ENCODE data around the gene HEXIM2.
A peak's percentile ranks its signal among the peaks of the same experiment; 100 is the strongest.

Gene HEXIM2

DNA sequence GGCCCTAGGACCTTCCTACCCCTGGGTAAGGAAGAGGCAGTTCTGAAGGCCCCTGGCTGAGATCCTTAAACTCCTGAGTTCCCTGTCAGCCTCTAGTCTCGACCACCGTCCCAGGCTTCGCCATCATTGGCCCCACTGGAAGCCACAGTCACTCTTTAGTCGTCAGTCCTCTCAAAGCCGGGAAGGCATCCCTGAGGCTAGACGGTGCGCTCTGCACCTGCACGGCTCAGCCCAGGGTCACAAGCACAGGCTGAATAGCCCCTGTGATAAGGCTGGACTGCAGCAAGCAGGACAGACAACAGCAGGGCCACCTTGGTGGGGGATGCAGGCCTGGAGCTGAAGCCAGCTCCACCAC is 16.7 kb upstream of the HEXIM2 start:
- DNase-seq = no peak

DNA sequence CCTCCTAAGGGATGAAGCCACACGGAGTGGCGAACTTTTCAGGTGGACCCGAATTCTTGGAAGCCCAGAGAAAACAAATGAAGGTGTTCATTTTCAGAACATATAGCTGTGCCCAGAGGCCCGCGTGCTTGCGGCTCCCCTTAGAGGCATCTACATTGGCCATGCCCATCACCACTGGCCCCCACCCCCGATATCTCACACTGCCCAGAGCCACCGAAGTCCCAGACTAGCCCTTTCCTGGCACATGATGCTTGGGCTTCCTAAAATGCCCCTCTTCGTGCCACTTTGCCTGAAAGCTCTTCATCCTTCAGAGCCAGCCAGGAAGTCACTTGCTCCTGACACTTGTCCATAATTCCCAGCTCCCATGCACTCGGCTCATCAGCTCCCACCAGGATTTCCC is 15.5 kb upstream of the HEXIM2 start:
- DNase-seq = no peak

DNA sequence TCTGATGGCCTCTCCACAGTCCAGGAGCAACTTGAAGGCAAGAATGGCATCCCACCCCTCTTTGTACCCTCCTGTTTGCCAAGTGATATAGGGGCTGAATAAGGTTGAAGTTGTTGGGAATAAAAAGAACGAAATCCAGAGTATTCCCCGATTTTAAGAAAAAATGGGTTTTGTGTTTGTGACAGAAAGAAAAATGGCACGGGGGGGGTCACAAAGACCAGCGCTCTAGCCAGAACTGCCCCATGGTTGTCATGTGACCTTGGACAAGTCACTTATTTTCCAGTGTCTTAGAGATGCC is 15.1 kb upstream of the HEXIM2 start:
- DNase-seq = no peak

GRCh38 chr17:45146890-45147580 is 14.6 kb upstream of the HEXIM2 start:
- DNase-seq = no peak

- DNase-seq = peak; percentile 81
Observed at GRCh38 chr17:45147581-45148182, 14.0 kb upstream of the HEXIM2 start.

DNA sequence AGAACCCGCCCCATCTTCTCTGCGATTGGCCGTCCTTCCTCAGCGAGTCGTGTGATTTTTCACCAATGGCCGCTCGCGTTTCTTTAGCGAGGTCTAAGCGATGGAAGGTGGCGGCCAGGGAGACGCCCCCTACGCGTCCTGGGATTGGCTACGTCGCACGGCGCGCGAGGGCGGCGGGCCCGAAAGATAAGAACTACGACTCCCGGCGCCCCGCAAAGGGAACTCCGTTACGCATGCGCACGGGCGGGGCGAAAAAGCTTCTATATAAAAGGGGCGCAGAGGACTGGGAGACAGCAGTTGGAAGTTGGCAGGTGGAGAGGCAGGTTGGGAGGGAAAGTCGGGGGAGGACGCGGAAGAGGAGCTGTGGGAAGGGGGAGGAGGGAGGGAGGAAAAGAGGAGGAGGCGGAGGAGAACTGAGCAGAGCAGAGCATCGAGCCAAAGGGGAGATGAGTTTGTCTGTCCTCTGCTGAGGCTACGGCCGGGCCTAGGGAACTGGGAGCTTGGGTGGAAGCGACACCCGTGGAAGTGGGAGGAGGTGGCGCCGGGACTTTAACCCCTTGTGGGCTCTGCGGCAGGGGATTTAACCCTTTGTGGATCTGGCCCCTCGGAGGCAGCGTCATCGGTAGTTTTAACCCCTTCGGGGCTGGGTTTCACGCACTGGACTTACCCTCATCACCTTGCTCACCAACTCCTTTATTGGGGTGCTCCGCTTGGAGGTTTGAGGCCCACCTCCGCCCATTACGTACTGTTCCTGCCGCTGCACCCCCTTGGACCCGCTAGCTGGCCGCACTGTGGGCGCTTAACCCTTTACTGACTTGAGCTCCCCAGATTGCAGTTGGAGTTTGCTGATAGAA is 13.3 kb upstream of the HEXIM2 start, which contains the start of gene HEXIM1:
TSS of gene HEXIM1 (plus strand) at position 293 of the 854 bp plus-strand sequence. CDS start 716 bp downstream, outside the sequence.
- peak; percentile 95 for DNase-seq

DNA sequence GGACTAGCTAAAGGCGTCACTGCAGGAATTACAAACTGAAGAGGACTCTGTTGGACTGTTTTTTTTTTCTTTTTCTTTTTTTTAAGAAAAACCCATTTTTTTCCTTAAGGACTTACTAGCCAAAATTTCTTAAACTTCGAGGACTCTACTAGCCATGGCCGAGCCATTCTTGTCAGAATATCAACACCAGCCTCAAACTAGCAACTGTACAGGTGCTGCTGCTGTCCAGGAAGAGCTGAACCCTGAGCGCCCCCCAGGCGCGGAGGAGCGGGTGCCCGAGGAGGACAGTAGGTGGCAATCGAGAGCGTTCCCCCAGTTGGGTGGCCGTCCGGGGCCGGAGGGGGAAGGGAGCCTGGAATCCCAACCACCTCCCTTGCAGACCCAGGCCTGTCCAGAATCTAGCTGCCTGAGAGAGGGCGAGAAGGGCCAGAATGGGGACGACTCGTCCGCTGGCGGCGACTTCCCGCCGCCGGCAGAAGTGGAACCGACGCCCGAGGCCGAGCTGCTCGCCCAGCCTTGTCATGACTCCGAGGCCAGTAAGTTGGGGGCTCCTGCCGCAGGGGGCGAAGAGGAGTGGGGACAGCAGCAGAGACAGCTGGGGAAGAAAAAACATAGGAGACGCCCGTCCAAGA is 12.5 kb upstream of the HEXIM2 start:
- DNase-seq = peak; percentile 44

DNA sequence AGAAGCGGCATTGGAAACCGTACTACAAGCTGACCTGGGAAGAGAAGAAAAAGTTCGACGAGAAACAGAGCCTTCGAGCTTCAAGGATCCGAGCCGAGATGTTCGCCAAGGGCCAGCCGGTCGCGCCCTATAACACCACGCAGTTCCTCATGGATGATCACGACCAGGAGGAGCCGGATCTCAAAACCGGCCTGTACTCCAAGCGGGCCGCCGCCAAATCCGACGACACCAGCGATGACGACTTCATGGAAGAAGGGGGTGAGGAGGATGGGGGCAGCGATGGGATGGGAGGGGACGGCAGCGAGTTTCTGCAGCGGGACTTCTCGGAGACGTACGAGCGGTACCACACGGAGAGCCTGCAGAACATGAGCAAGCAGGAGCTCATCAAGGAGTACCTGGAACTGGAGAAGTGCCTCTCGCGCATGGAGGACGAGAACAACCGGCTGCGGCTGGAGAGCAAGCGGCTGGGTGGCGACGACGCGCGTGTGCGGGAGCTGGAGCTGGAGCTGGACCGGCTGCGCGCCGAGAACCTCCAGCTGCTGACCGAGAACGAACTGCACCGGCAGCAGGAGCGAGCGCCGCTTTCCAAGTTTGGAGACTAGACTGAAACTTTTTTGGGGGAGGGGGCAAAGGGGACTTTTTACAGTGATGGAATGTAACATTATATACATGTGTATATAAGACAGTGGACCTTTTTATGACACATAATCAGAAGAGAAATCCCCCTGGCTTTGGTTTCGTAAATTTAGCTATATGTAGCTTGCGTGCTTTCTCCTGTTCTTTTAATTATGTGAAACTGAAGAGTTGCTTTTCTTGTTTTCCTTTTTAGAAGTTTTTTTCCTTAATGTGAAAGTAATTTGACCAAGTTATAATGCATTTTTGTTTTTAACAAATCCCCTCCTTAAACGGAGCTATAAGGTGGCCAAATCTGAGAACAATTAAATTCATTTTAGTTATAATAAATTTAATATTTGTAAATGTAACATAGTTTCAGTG is 11.7 kb upstream of the HEXIM2 start:
- DNase-seq = no peak

GRCh38 chr17:45150911-45151809 is 10.5 kb upstream of the HEXIM2 start:
- no peak for DNase-seq

- no peak for DNase-seq
Observed at GRCh38 chr17:45155029-45155428, 6.6 kb upstream of the HEXIM2 start.

- no peak for DNase-seq
Observed at GRCh38 chr17:45155483-45155882, 6.2 kb upstream of the HEXIM2 start.

- DNase-seq = no peak
Observed at GRCh38 chr17:45156242-45156641, 5.4 kb upstream of the HEXIM2 start.

DNA sequence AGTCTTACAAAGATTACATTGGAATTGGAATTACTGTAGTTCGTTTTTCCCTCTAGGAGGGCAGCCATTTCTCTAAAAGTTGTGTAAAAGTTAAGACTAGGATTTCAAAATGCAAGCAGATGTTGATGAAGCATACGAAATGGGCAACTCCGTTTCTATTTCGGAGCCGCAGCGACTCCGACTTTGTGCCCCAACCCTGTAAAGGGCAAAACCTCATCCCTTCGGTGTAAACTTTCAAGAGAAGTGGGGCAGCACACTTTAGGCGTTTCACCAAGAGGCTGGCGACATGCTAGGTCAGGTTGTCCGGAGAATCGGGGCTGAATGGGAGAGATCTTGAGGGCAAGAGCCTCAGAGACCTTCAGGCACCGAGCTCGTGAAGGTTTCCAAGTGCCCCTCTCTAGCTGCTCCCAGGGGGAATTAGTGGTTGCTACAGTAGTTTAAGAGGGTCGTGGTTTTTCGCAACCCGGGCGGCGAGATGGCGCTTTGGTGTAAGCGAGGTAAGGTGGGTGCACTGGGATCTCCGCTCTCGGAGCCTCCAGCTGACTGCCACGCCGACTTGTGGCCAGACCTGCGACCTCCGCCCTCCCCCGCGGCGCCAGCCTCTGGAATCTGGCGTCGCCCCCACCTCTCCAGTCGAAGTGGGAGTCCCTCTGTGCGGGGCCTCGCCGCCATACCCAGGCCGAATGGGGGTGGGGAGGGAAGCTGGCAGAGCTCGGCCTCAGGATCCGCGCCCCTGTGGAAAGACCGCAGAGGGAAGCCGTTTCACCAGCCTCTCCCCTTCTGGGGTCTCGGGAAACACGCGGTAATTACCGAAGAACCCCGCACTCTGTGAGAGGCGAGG is 1.0 kb upstream of the HEXIM2 start:
- no peak for DNase-seq

GRCh38 chr17:45162025-45162687 is 481 bp downstream of the HEXIM2 start:
- DNase-seq = no peak

GRCh38 chr17:45164734-45165269 is 3.1 kb downstream of the HEXIM2 start:
- no peak for DNase-seq

DNA sequence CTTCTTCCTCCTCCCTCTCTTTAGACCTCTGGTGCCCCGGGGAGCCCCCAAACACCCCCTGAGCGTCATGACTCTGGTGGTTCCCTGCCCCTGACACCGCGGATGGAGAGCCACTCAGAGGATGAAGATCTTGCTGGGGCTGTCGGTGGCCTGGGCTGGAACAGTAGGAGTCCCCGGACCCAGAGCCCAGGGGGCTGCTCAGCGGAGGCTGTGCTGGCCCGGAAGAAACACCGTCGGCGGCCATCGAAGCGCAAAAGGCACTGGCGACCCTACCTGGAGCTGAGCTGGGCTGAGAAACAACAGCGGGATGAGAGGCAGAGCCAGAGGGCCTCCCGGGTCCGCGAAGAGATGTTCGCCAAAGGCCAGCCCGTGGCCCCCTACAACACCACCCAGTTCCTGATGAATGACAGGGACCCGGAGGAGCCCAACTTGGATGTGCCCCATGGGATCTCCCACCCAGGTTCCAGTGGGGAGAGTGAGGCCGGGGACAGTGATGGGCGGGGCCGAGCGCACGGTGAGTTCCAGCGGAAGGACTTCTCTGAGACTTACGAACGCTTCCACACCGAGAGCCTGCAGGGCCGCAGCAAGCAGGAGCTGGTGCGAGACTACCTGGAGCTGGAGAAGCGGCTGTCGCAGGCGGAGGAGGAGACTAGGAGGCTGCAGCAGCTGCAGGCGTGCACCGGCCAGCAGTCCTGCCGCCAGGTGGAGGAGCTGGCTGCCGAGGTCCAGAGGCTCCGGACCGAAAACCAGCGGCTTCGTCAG is 7.5 kb downstream of the HEXIM2 start:
- no peak for DNase-seq

- DNase-seq = no peak
Observed at GRCh38 chr17:45170280-45170930, 8.7 kb downstream of the HEXIM2 start.

DNA sequence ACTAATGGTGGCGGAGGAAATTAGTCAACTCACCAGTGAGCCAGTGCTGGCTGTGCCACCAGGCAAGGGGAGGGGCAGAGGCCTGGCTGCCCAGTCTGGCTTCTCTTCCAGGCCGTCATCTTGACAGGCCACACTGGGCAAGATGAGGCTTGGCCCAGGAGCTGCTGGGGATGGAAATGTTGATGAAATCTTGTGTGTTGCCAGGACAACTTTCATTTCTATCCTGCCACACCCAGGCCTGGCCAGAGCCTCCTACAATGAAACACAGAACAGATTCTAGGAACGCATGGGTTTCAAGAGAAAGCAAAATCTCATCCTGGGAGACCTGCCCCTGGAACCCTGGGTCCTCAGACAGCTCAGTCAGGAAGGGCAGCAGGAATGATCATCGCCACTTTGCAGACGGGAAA is 9.3 kb downstream of the HEXIM2 start:
- DNase-seq = no peak
